Sigmoid colon (tissue), 7 donors: ENCODE measurements around the gene GDF9. TPM values are rescaled to one million over a fixed set of nuclear protein-coding genes. Genes with fewer than 3 reads are reported as not detected.
A peak's percentile ranks its signal among the peaks of the same experiment; 100 is the strongest.

Source experiments
- DNase-seq: peaks from one replicate; pipeline ENCODE4 v3.0.0-alpha.2; 2019
- H3K27ac ChIP-seq, 4 donors: fragments of 200-600 bp; sonication (generic); one replicate each; pipeline ENCODE4 v1.5.1; 2016 to 2019; ENCODE audit warnings: mild to moderate bottlenecking in 1 of 4
- H3K27me3 ChIP-seq, 3 donors: fragments of 200-600 bp; sonication (generic); one replicate each; pipeline ENCODE4 v1.5.1; 2019; ENCODE audit warnings: mild to moderate bottlenecking in 1 of 3
- H3K36me3 ChIP-seq, 4 donors: fragments of 200-600 bp; sonication (generic); one replicate each; pipeline ENCODE4 v1.5.1; 2016 to 2019
- H3K4me1 ChIP-seq, 4 donors: fragments of 200-600 bp; sonication (generic); one replicate each; pipeline ENCODE4 v1.5.1; 2017 to 2019
- H3K4me3 ChIP-seq, 4 donors: fragments of 200-600 bp; sonication (generic); one replicate each; pipeline ENCODE4 v1.5.1; 2017 to 2019; ENCODE audit warnings: mild to moderate bottlenecking in 2 of 4, moderate library complexity in 1 of 4
- H3K9me3 ChIP-seq, 4 donors: fragments of 200-600 bp in 3 of 4; sonication (generic) in 3 of 4; one replicate each; pipeline versions ENCODE4 v1.5.1 to v1.6.1; 2013 to 2019
- EP300 ChIP-seq, 4 donors: sonication (generic); formaldehyde crosslinking; IDR thresholded peaks; one replicate each; pipeline ENCODE4 v1.6.1; 2017; ENCODE audit warnings: antibody characterized with exemption in 4 of 4
- POLR2A ChIP-seq, 2 donors: fragments of 450-650 bp; IDR thresholded peaks; one replicate each; pipeline ENCODE4 v1.6.1; 2016; ENCODE audit warnings: antibody characterized with exemption in 2 of 2, mild to moderate bottlenecking in 2 of 2, moderate library complexity in 2 of 2
- POLR2AphosphoS5 ChIP-seq, 4 donors: sonication (generic); formaldehyde crosslinking; IDR thresholded peaks; one replicate each; pipeline ENCODE4 v1.6.1; 2017; ENCODE audit warnings: antibody characterized with exemption in 4 of 4
- WGBS, 2 donors: extraction: QIAGEN DNeasy Blood & Tissue Kit; methylation state at CpG; one replicate each; pipeline ENCODE4 v1.1.7; 2013; 5-methylcytosine and 5-hydroxymethylcytosine counted together
- intact Hi-C: fragments of 100-400 bp; cut with DNase I; formaldehyde crosslinking; loops from one replicate; pipeline ENCODE4 v1.15.1; 2023
- polyA plus RNA-seq, 3 donors: library from polyadenylated mRNA; stranded (reverse); fragments of 200-250 nt; gene quantifications; one replicate each; pipeline ENCODE4 v1.2.3, GENCODE V29; 2013
- small RNA-seq, 3 donors: library from RNA; depleted of rRNA; stranded (forward); fragments of <200 nt; gene quantifications; one replicate each; pipeline ENCODE3, GENCODE V24; 2016
- total RNA-seq, 4 donors: library from RNA; depleted of rRNA; stranded (reverse); fragments of >200 nt; gene quantifications; one replicate each; pipeline ENCODE4 v1.1.0, GENCODE V29; 2016
- TF ChIP-seq, protein P1 (sequence below), 4 experiments: fragments of 450-650 bp in 3 of 4; fragments of 200-600 bp in 1 of 4; IDR thresholded peaks; one replicate each; pipeline ENCODE4 v1.5.1; 2016 to 2019; ENCODE audit warnings: antibody characterized with exemption in 4 of 4, mild to moderate bottlenecking in 3 of 4, moderate library complexity in 2 of 4
- donor health status: healthy with polysubstance abuse.
- donor health status: Bipolar disorder and iron deficiency.
- donor health status: healthy.

GDF9 gene
- total and polyA plus RNA-seq, 7 donors = 0.22 to 1.8 (median 0.44) TPM; not detected in 3

DNA sequence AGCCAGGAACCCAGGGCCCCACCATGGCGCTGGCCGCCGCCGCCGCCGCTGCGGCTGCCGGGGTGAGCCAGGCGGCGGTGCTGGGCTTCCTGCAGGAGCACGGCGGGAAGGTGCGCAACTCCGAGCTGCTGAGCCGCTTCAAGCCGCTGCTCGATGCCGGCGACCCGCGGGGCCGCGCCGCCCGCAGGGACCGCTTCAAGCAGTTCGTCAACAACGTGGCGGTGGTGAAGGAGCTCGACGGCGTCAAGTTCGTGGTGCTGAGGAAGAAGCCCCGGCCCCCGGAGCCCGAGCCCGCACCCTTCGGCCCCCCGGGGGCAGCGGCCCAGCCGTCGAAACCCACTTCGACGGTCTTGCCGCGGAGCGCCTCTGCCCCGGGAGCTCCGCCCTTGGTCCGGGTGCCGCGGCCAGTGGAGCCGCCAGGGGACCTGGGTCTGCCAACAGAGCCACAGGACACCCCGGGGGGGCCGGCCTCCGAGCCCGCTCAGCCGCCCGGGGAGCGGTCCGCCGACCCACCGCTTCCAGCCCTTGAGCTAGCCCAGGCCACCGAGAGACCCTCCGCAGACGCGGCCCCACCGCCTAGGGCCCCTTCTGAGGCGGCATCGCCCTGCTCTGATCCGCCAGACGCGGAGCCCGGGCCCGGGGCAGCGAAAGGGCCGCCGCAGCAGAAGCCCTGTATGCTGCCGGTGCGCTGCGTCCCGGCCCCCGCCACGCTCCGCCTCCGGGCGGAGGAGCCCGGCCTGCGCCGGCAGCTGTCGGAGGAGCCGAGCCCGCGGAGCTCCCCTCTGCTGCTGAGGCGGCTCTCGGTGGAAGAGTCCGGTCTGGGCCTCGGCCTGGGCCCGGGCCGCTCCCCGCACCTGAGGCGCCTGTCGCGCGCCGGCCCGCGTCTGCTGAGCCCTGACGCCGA lies 52.4 kb downstream of the GDF9 start:
- H3K36me3 ChIP-seq = no peaks in the 10 kb centered on the region
- H3K4me3 ChIP-seq = peak overlapping the region; percentile 11 to 43 (median 36)
- peak; percentile 60 for DNase-seq
- intact Hi-C loops = no loop called here
- 5 to 6% methylated on average over 110 of the region's 110 CpGs for WGBS, 2 donors
- H3K27ac ChIP-seq = peak overlapping the region in 1 of 4 donors; percentile 32
- peaks cover 29 to 51% (median 49%) of the 10 kb centered on the region in 3 donors for H3K27me3 ChIP-seq
- H3K4me1 ChIP-seq = peaks cover 0 to 17% (median 15%) of the 10 kb centered on the region in 4 donors
- TF ChIP-seq EP300 (IDR thresholded peaks at IDR 0.05) = no peak
- no peak for TF ChIP-seq POLR2AphosphoS5 (IDR thresholded peaks at IDR 0.05)
- no peak for TF ChIP-seq POLR2A (IDR thresholded peaks at IDR 0.05)
- TF ChIP-seq, protein P1, sequence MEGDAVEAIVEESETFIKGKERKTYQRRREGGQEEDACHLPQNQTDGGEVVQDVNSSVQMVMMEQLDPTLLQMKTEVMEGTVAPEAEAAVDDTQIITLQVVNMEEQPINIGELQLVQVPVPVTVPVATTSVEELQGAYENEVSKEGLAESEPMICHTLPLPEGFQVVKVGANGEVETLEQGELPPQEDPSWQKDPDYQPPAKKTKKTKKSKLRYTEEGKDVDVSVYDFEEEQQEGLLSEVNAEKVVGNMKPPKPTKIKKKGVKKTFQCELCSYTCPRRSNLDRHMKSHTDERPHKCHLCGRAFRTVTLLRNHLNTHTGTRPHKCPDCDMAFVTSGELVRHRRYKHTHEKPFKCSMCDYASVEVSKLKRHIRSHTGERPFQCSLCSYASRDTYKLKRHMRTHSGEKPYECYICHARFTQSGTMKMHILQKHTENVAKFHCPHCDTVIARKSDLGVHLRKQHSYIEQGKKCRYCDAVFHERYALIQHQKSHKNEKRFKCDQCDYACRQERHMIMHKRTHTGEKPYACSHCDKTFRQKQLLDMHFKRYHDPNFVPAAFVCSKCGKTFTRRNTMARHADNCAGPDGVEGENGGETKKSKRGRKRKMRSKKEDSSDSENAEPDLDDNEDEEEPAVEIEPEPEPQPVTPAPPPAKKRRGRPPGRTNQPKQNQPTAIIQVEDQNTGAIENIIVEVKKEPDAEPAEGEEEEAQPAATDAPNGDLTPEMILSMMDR (IDR thresholded peaks at IDR 0.05) = no peak
- H3K9me3 ChIP-seq = no peaks in the 10 kb centered on the region

DNA sequence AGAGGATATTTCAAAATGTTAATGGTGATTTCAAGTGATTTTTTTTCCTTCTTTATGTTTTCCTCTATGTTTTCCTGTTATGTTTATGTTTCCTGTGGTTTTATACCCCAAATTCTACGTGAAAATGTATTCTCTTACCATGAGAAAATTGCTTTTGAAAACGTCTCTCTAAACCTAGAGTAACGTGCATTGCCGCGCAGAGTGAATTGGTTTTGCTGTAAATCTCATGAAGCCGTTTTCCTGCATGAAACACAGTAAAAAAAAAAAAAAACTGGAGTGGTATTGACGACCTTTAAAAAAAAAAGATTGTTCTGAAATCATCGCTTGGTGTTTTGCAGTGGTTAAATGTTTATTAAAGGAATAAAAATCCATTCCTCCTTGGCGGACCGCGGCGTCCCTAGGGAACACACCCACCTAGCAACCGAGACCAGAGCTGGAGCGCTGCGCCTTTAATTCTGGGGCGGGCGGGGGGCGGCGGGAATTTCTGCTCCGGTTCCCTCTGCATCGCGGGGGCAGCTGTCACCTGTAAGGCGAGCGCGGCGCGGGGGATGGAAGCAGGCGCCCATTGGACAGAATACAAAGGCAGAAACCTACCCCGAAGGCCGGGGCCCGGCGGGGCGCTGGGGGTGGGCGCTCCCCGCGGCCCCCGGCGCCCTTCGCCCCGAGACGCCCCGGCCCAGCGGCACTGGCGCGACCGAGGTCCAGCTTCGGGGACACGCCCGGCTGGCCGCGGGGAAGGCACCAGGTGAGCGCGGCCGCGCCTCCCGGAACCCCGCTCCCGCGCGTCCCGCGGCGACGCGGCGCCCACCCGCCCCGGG lies 53.3 kb downstream of the GDF9 start, which contains the start of gene SOWAHA:
TSS of gene SOWAHA (plus strand) at position 522 of the 818 bp plus-strand sequence. CDS start 320 bp downstream, outside the sequence.
- H3K27ac ChIP-seq = peak within 1 kb of the TSS in 1 of 4 donors; percentile 32
- peak; percentile 56 for DNase-seq
- intact Hi-C loops = no loop called here
- no peaks in the 10 kb centered on the region for H3K9me3 ChIP-seq
- peak within 1 kb of the TSS; percentile 11 to 43 (median 36) for H3K4me3 ChIP-seq
- H3K27me3 ChIP-seq = peaks cover 29 to 51% (median 49%) of the 10 kb centered on the region in 3 donors
- peaks cover 0 to 17% (median 15%) of the 10 kb centered on the region in 4 donors for H3K4me1 ChIP-seq
- no peaks in the 10 kb centered on the region for H3K36me3 ChIP-seq
- TF ChIP-seq EP300 (IDR thresholded peaks at IDR 0.05) = no peak
- TF ChIP-seq POLR2AphosphoS5 (IDR thresholded peaks at IDR 0.05) = peak in 1 of 4 donors; percentile 34
- TF ChIP-seq POLR2A (IDR thresholded peaks at IDR 0.05) = no peak
- WGBS, 2 donors = 1 to 3% methylated on average over 68 of the region's 68 CpGs

DNA sequence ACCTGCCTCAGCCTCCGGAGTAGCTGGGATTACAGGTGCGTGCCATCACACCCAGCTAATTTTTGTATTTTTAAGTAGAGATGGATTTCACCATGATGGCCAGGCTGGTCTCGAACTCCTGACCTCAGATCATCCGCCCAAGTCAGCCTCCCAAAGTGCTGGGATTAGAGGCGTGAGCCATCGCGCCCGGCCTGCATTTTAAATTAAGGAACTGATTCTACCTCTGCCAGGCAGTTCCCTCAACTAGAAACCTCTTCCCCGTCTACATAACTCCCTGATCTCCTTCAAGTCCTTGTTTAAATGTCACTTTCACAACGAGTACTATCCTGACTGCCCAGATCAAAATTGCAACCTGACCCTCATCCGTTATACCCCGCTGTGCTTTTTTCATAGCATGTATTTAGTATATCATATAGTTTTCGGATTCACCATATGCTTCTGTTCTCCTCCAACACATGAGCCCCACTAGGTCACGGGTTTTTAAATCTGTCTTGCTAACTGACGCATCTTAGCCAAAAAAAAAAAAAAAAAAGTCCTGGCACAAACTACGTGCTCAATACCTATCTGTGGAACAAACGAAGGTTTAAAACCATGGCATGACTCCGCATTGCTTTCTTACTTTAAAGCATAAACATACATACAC lies 54.0 kb downstream of the GDF9 start:
- intact Hi-C loops = no loop called here
- WGBS, 2 donors = 61 to 71% methylated on average over 18 of the region's 18 CpGs
- H3K27me3 ChIP-seq = peaks cover 29 to 51% (median 49%) of the 10 kb centered on the region in 3 donors

More for the DNA sequence above, 54.0 kb downstream of the GDF9 start:
- Histone ChIP-seq H3K4me3 (no peak overlapping the region), H3K4me1 (peaks cover 0 to 17% (median 15%) of the 10 kb centered on the region in 4 donors), H3K36me3 (no peaks in the 10 kb centered on the region), H3K9me3 (no peaks in the 10 kb centered on the region), H3K27ac (no peak overlapping the region)
- TF ChIP-seq POLR2A (IDR thresholded peaks at IDR 0.05) (no peak), POLR2AphosphoS5 (IDR thresholded peaks at IDR 0.05) (no peak), EP300 (IDR thresholded peaks at IDR 0.05) (no peak)
- TF ChIP-seq, protein P1 (IDR thresholded peaks at IDR 0.05) = no peak
- DNase-seq = no peak

Small RNA genes lying within 50 kb of the gene (small RNA-seq; reads per million reads assigned to genes)
- gene RNA5SP192 = 0 reads per million in 3 donors

Other genes starting within 250 kb of the GDF9 start
- gene IL13, start 208.3 kb downstream of the GDF9 start, total RNA-seq = not detected
- under 1 TPM in 1 of 3 donors, not detected in 2; 0.15 TPM for gene IL13, start 208.3 kb downstream of the GDF9 start, polyA plus RNA-seq
- gene IL4, start 192.5 kb downstream of the GDF9 start, total RNA-seq = not detected
- not detected for gene IL4, start 192.5 kb downstream of the GDF9 start, polyA plus RNA-seq
- gene KIF3A, start 128.9 kb downstream of the GDF9 start, total RNA-seq = 10 to 100 TPM in 2 of 4 donors, 1 to 10 TPM in 2; 7.1 to 19.9 (median 12.9) TPM
- gene KIF3A, start 128.9 kb downstream of the GDF9 start, polyA plus RNA-seq = 1 to 10 TPM; 1.2 to 2.7 (median 1.8) TPM
- 1 to 10 TPM in 1 of 4 donors, not detected in 3; 1.4 TPM for gene CCNI2, start 119.0 kb downstream of the GDF9 start, total RNA-seq
- 1 to 10 TPM; 1.8 to 5.3 (median 2.3) TPM for gene CCNI2, start 119.0 kb downstream of the GDF9 start, polyA plus RNA-seq
- gene SEPTIN8, start 89.2 kb downstream of the GDF9 start, total RNA-seq = 10 to 100 TPM; 21.4 to 36.0 (median 30.9) TPM
- gene SEPTIN8, start 89.2 kb downstream of the GDF9 start, polyA plus RNA-seq = 10 to 100 TPM; 19.2 to 38.0 (median 30.7) TPM
- under 1 TPM in 2 of 4 donors, not detected in 2; 0.16 to 0.36 TPM for gene SOWAHA, start 53.2 kb downstream of the GDF9 start, total RNA-seq
- gene SOWAHA, start 53.2 kb downstream of the GDF9 start, polyA plus RNA-seq = 10 to 100 TPM in 2 of 3 donors, 1 to 10 TPM in 1; 8.0 to 33.8 (median 26.4) TPM
- gene SHROOM1, start 35.8 kb downstream of the GDF9 start, total RNA-seq = 10 to 100 TPM in 1 of 4 donors, 1 to 10 TPM in 3; 4.2 to 20.0 (median 7.6) TPM
- 10 to 100 TPM; 22.4 to 25.1 (median 24.6) TPM for gene SHROOM1, start 35.8 kb downstream of the GDF9 start, polyA plus RNA-seq
- 100 to 1,000 TPM; 113 to 230 (median 172) TPM for gene UQCRQ, start 173 bp upstream of the GDF9 start, total RNA-seq
- 100 to 1,000 TPM; 416 to 936 (median 650) TPM for gene UQCRQ, start 173 bp upstream of the GDF9 start, polyA plus RNA-seq
- gene LEAP2, start 7.2 kb upstream of the GDF9 start, total RNA-seq = 1 to 10 TPM in 1 of 4 donors, under 1 TPM in 3; 0.36 to 1.4 (median 0.77) TPM
- gene LEAP2, start 7.2 kb upstream of the GDF9 start, polyA plus RNA-seq = 1 to 10 TPM in 2 of 3 donors, under 1 TPM in 1; 0.60 to 1.7 (median 1.4) TPM
- gene AFF4, start 97.2 kb upstream of the GDF9 start, total RNA-seq = 10 to 100 TPM; 52.4 to 74.0 (median 66.7) TPM
- 10 to 100 TPM in 2 of 3 donors, 1 to 10 TPM in 1; 9.0 to 18.7 (median 15.5) TPM for gene AFF4, start 97.2 kb upstream of the GDF9 start, polyA plus RNA-seq
- gene ZCCHC10, start 160.1 kb upstream of the GDF9 start, total RNA-seq = 10 to 100 TPM; 15.0 to 18.9 (median 17.0) TPM
- 10 to 100 TPM; 26.4 to 57.1 (median 49.2) TPM for gene ZCCHC10, start 160.1 kb upstream of the GDF9 start, polyA plus RNA-seq
- 10 to 100 TPM; 40.3 to 54.0 (median 45.3) TPM for gene HSPA4, start 185.5 kb upstream of the GDF9 start, total RNA-seq
- gene HSPA4, start 185.5 kb upstream of the GDF9 start, polyA plus RNA-seq = 10 to 100 TPM; 24.0 to 39.8 (median 28.9) TPM